Measurements from ENCODE around the gene FOXRED2.

GRCh38 chr22:36540867-36541642 lies 34.2 kb upstream of the FOXRED2 start:
- TF ChIP-seq CTCF (IDR thresholded peaks at IDR 0.05; ENCODE audit: poor library complexity, severe bottlenecking) (no peak), SMC3 (conservative IDR thresholded peaks at IDR 0.05; ENCODE audit: poor library complexity) (no peak), RAD21 (conservative IDR thresholded peaks at IDR 0.05) (no peak)

Measured in neural cell (in vitro differentiated cells).